Measurements from ENCODE around the gene IL11RA. TPM values are rescaled to one million over a fixed set of nuclear protein-coding genes. Genes with fewer than 3 reads are reported as not detected.
A peak's percentile ranks its signal among the peaks of the same experiment; 100 is the strongest.

The IL11RA gene
- total and polyA plus RNA-seq, 2 donors from 2014 or later = 15.2 to 17.7 TPM

- Histone ChIP-seq H3K36me3 (ENCODE audit: control insufficient read depth in 2 of 3, insufficient read depth in 3 of 3, low read length in 3 of 3) (peaks cover 0 to 4% (median 0%) of the 10 kb centered on the region in 3 donors), H3K9ac (ENCODE audit: low read length in 3 of 3) (no peak within 1 kb of the TSS), H3K27me3 (ENCODE audit: control insufficient read depth, insufficient read depth, low read length) (no peaks in the 10 kb centered on the region), H3K27ac (ENCODE audit: low read depth in 2 of 2, low read length in 2 of 2) (no peak within 1 kb of the TSS), H3K9me3 (ENCODE audit: control insufficient read depth in 2 of 3, insufficient read depth in 1 of 3, low read length in 3 of 3) (no peaks in the 10 kb centered on the region), H3K4me1 (ENCODE audit: control insufficient read depth in 2 of 3, insufficient read depth in 2 of 3, low read depth in 1 of 3, low read length in 3 of 3) (peaks cover 0 to 2% (median 0%) of the 10 kb centered on the region in 3 donors), H3K4me3 (ENCODE audit: low read length in 3 of 3) (no peak within 1 kb of the TSS)
- no peak for TF ChIP-seq CTCF (IDR thresholded peaks at IDR 0.05; ENCODE audit: borderline replicate concordance, extremely low read depth, insufficient read depth)
- FAIRE-seq (no peak), DNase-seq (no peak)
- intact Hi-C loops (cut with DNase I) = no loop called here
Measured at GRCh38 chr9:34662526-34663302, 10.7 kb downstream of the IL11RA start, which contains the start of gene CCL27. CCL27 (minus strand) TSS chr9:34662657; CDS start chr9:34662633, 24 bp downstream.

DNA sequence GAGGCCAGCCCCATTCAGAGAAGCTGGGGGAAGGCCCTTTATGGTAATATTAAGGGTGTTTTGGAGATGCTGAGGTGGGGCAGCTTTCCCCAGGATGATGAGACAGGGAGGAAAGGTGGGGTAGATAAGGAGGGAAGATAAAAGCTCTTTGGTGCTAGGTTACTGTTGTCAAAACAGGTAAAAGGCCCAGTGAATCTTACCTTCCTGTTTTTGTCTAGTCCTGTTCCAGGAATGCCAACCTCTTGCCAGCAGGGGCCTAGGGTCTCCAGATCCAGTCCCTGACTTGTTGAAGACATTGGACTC lies 11.3 kb downstream of the IL11RA start:
- FAIRE-seq = no peak
- intact Hi-C loops (cut with DNase I) = no loop called here
- TF ChIP-seq CTCF (IDR thresholded peaks at IDR 0.05; ENCODE audit: borderline replicate concordance, extremely low read depth, insufficient read depth) = no peak

DNA sequence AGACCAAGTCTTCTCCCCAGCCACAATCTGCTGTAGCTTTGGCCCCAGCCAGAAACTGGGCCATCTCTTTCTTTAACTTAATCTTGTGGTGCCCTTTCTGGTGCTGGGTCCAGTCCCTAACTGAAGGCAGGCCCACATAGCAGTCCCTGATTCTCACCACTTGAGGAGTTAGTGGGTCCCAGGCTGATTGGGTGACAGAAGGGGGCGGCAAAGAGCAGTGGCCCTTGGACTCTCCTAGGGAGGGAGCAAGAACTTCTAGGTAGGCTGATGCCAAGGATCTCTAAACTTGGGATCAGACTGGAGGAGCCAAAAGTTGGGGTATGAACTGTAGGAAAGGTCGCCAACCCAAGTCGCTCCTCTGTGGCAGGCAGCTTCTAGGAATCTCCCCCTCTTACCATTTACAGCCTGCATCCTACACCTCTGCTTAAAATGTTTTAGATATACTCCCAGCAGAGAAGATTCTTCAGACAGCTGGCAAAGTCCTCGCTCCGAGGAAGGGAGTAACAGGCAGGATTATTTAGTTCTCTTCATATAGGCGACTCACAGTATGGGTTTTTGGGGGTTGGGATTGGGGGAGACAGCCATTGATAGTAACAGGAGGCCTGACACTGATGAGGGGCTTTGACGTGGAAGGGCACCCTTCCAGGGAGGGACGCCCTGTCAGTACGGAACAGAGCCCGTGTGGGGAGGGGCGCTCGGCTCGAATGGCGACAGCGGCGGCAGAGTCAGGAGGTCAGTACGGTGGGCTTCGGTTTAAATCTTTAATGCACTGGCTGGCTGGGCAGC lies 12.5 kb downstream of the IL11RA start:
- H3K36me3 ChIP-seq (ENCODE audit: control insufficient read depth in 2 of 3, insufficient read depth in 3 of 3, low read length in 3 of 3) = peaks cover 0 to 4% (median 0%) of the 10 kb centered on the region in 3 donors
- TF ChIP-seq CTCF (IDR thresholded peaks at IDR 0.05; ENCODE audit: borderline replicate concordance, extremely low read depth, insufficient read depth) = peak; percentile 85
- peak overlapping the region in 1 of 3 donors; percentile 52 for H3K9ac ChIP-seq (ENCODE audit: low read length in 3 of 3)
- H3K4me3 ChIP-seq (ENCODE audit: low read length in 3 of 3) = peak overlapping the region; percentile 17 to 76 (median 65)
- H3K4me1 ChIP-seq (ENCODE audit: control insufficient read depth in 2 of 3, insufficient read depth in 2 of 3, low read depth in 1 of 3, low read length in 3 of 3) = peaks cover 0 to 2% (median 0%) of the 10 kb centered on the region in 3 donors
- FAIRE-seq = no peak
- peak overlapping the region; percentile 73 to 76 for H3K27ac ChIP-seq (ENCODE audit: low read depth in 2 of 2, low read length in 2 of 2)
- intact Hi-C loops (cut with DNase I) = no loop called here
- DNase-seq = peak; percentile 82 to 91 (median 87)
- H3K9me3 ChIP-seq (ENCODE audit: control insufficient read depth in 2 of 3, insufficient read depth in 1 of 3, low read length in 3 of 3) = no peaks in the 10 kb centered on the region
- H3K27me3 ChIP-seq (ENCODE audit: control insufficient read depth, insufficient read depth, low read length) = no peaks in the 10 kb centered on the region

More for the DNA sequence above, 11.3 kb downstream of the IL11RA start:
- H3K4me3 ChIP-seq (ENCODE audit: low read length in 3 of 3) = no peak overlapping the region
- peaks cover 0 to 4% (median 0%) of the 10 kb centered on the region in 3 donors for H3K36me3 ChIP-seq (ENCODE audit: control insufficient read depth in 2 of 3, insufficient read depth in 3 of 3, low read length in 3 of 3)
- DNase-seq = no peak
- peaks cover 0 to 2% (median 0%) of the 10 kb centered on the region in 3 donors for H3K4me1 ChIP-seq (ENCODE audit: control insufficient read depth in 2 of 3, insufficient read depth in 2 of 3, low read depth in 1 of 3, low read length in 3 of 3)
- no peak overlapping the region for H3K9ac ChIP-seq (ENCODE audit: low read length in 3 of 3)
- H3K27me3 ChIP-seq (ENCODE audit: control insufficient read depth, insufficient read depth, low read length) = no peaks in the 10 kb centered on the region
- no peak overlapping the region for H3K27ac ChIP-seq (ENCODE audit: low read depth in 2 of 2, low read length in 2 of 2)
- H3K9me3 ChIP-seq (ENCODE audit: control insufficient read depth in 2 of 3, insufficient read depth in 1 of 3, low read length in 3 of 3) = no peaks in the 10 kb centered on the region
